Parathyroid adenoma (tissue), 2 donors: ENCODE data around the gene CALD1.

Source experiments
- H2AFZ ChIP-seq: fragments of 300-600 bp; sonication (generic); one replicate; pipeline ENCODE4 v1.7.0; 2017; ENCODE audit warnings: antibody characterized with exemption, mild to moderate bottlenecking
- H3K27ac ChIP-seq: fragments of 300-600 bp; sonication (generic); one replicate; pipeline ENCODE4 v1.7.0; 2017
- H3K27me3 ChIP-seq: fragments of 300-600 bp; sonication (generic); one replicate; pipeline ENCODE4 v1.7.0; 2017; ENCODE audit warnings: low read length; ENCODE audit not compliant: control insufficient read depth, insufficient read depth
- H3K36me3 ChIP-seq: fragments of 300-600 bp; sonication (generic); one replicate; pipeline ENCODE4 v1.7.0; 2017; ENCODE audit warnings: low read length; ENCODE audit not compliant: control insufficient read depth, insufficient read depth
- H3K4me1 ChIP-seq: fragments of 300-600 bp; sonication (generic); one replicate; pipeline ENCODE4 v1.7.0; 2017; ENCODE audit warnings: control low read depth
- H3K4me2 ChIP-seq: fragments of 300-600 bp; sonication (generic); one replicate; pipeline ENCODE4 v1.7.0; 2017; ENCODE audit warnings: low read length
- H3K4me3 ChIP-seq: fragments of 300-600 bp; sonication (generic); one replicate; pipeline ENCODE4 v1.7.0; 2017; ENCODE audit warnings: low read depth, low read length
- H3K79me2 ChIP-seq: fragments of 300-600 bp; sonication (generic); one replicate; pipeline ENCODE4 v1.7.0; 2017; ENCODE audit warnings: control low read depth
- H3K9ac ChIP-seq: fragments of 300-600 bp; sonication (generic); one replicate; pipeline ENCODE4 v1.7.0; 2017; ENCODE audit warnings: mild to moderate bottlenecking
- H3K9me3 ChIP-seq: fragments of 300-600 bp; sonication (generic); one replicate; pipeline ENCODE4 v1.7.0; 2017; ENCODE audit warnings: low read length; ENCODE audit not compliant: control insufficient read depth
- TF ChIP-seq, protein P1 (sequence below): fragments of 300-600 bp; sonication (generic); IDR thresholded peaks from one replicate; pipeline ENCODE4 v1.7.0; 2017; ENCODE audit warnings: antibody characterized with exemption, mild to moderate bottlenecking
- donor health status: primary hyperparathyroidism.

The CALD1 gene

DNA sequence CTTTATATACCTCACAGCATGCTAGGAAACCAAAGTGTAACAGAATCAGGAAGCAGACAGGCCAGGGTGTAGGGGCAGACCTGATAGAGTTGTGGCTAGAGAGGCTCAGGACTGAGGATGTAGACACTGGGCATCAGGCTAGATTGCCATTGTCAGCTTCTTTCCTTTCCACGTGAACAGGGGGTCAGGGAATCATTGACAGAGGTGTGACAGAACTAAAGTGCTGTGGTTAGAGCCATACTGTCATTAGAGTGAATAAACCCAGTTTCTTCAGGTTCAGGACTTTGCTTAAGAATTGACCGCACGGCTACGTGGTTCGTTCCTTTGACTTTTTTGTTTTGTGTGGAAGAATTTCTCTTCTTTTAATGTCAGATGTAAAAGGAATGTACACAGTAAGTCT is 90.7 kb downstream of the CALD1 start:
- TF ChIP-seq, protein P1, sequence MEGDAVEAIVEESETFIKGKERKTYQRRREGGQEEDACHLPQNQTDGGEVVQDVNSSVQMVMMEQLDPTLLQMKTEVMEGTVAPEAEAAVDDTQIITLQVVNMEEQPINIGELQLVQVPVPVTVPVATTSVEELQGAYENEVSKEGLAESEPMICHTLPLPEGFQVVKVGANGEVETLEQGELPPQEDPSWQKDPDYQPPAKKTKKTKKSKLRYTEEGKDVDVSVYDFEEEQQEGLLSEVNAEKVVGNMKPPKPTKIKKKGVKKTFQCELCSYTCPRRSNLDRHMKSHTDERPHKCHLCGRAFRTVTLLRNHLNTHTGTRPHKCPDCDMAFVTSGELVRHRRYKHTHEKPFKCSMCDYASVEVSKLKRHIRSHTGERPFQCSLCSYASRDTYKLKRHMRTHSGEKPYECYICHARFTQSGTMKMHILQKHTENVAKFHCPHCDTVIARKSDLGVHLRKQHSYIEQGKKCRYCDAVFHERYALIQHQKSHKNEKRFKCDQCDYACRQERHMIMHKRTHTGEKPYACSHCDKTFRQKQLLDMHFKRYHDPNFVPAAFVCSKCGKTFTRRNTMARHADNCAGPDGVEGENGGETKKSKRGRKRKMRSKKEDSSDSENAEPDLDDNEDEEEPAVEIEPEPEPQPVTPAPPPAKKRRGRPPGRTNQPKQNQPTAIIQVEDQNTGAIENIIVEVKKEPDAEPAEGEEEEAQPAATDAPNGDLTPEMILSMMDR: no peak
- H3K36me3 ChIP-seq: no peaks in the 10 kb centered on the region

DNA sequence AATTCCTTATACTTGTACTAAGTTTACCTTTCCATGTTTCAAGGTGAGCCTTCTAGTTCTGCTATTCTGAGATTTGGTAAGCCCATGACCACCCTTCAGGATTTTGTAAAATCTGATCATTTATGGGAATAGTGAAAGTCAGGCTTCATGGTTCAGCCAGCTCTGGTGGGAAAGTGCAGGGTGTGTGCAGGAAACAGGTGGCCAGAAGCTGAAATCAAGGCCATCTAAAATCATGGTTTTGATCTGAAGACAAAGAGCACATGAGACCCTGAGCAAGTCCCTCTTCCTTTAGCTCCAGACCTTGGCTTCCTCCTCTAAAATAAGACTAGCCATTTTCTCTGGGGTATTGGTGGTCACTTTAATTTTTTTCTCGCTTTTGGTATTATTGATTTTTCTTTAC is 91.3 kb downstream of the CALD1 start:
- Histone ChIP-seq H3K36me3 (no peaks in the 10 kb centered on the region), H3K9me3 (no peaks in the 10 kb centered on the region), H3K4me2 (no peak overlapping the region), H3K27me3 (no peaks in the 10 kb centered on the region), H2AFZ (no peak overlapping the region), H3K27ac (no peak overlapping the region), H3K9ac (no peak overlapping the region), H3K79me2 (no peaks in the 10 kb centered on the region), H3K4me1 (no peaks in the 10 kb centered on the region), H3K4me3 (no peak overlapping the region)
- TF ChIP-seq, protein P1: no peak

More for the DNA sequence above, 90.7 kb downstream of the CALD1 start:
- no peaks in the 10 kb centered on the region for H3K4me1 ChIP-seq
- no peaks in the 10 kb centered on the region for H3K27me3 ChIP-seq
- H3K79me2 ChIP-seq: no peaks in the 10 kb centered on the region
- H3K9ac ChIP-seq: no peak overlapping the region
- no peak overlapping the region for H3K4me3 ChIP-seq
- no peak overlapping the region for H2AFZ ChIP-seq
- no peak overlapping the region for H3K27ac ChIP-seq
- H3K9me3 ChIP-seq: no peaks in the 10 kb centered on the region
- H3K4me2 ChIP-seq: no peak overlapping the region

DNA sequence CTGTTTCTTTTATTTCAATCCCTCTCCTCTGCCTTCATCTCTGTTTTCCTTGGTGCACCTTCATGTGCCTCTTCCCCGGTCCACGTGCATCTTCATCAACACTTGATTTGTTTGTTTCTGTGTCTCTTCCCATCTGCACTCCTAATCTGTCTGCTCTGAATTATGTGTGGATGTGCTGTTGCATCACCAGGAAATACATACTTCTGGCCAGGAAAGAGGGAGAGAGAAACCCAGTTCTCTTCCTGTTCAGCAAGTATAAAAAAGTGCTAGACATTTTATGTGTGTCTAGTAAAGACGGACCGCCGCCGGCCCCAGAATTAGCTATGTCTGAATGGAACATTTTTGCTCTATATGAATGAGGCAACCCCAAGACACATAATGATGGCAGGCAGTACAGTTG is 93.8 kb downstream of the CALD1 start:
- Histone ChIP-seq H3K27me3 (no peaks in the 10 kb centered on the region), H3K4me2 (no peak overlapping the region), H3K79me2 (no peaks in the 10 kb centered on the region), H3K4me1 (no peaks in the 10 kb centered on the region), H2AFZ (no peak overlapping the region), H3K27ac (no peak overlapping the region), H3K4me3 (no peak overlapping the region), H3K9ac (no peak overlapping the region), H3K9me3 (no peaks in the 10 kb centered on the region), H3K36me3 (no peaks in the 10 kb centered on the region)
- TF ChIP-seq, protein P1: no peak

DNA sequence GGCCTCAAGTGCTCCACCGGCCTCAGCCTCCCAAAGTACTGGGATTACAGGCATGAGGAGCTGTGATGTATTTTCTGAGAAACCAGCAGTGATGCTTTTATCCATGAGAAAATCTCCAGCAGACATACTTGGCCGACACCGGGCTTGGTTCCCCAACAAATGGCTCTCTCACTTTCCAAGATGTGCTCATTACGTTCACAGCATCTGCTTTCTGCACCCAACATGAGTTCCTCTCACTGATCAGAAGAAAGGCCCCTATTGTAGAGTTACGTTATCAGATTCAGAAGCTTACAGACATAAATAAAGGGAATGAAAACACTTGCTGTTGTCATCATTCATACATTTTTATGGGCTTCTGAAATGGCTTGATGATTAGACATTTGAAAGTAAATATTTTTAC is 95.0 kb downstream of the CALD1 start:
- Histone ChIP-seq H3K4me2 (no peak overlapping the region), H3K4me3 (no peak overlapping the region), H3K79me2 (no peaks in the 10 kb centered on the region), H3K9ac (no peak overlapping the region), H3K27ac (no peak overlapping the region), H3K36me3 (no peaks in the 10 kb centered on the region), H3K27me3 (no peaks in the 10 kb centered on the region), H3K9me3 (no peaks in the 10 kb centered on the region), H3K4me1 (no peaks in the 10 kb centered on the region), H2AFZ (no peak overlapping the region)
- TF ChIP-seq, protein P1: no peak

DNA sequence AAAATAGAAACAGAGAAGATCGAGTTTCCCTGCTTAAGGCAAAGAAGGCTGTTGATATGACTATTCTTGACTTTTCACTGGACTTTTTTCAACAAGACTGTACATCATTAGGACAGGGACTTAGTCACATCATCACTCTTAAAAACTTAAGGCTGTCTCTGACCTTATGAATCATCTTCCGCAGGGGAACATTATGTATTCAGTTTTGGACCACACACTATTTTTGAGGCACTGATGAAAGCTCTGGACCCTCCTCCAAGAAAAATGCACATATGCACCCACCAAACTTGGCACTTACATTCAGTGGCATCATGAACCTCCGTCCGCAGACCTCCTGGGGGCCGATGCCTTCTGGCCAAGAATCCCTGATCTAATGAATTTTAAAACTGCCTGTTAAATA is 96.4 kb downstream of the CALD1 start:
- Histone ChIP-seq H3K9ac (no peak overlapping the region), H2AFZ (no peak overlapping the region), H3K4me3 (no peak overlapping the region), H3K27me3 (no peaks in the 10 kb centered on the region), H3K36me3 (no peaks in the 10 kb centered on the region), H3K4me1 (no peaks in the 10 kb centered on the region), H3K9me3 (no peaks in the 10 kb centered on the region), H3K4me2 (no peak overlapping the region), H3K27ac (no peak overlapping the region), H3K79me2 (no peaks in the 10 kb centered on the region)
- TF ChIP-seq, protein P1: no peak
